ENCODE data around the gene ABHD17B. TPM values are rescaled to one million over a fixed set of nuclear protein-coding genes. Genes with fewer than 3 reads are reported as not detected.

ABHD17B gene
- total RNA-seq, 1 donor from 2014 or later = 41.2 TPM

GRCh38 chr9:71929791-71930440 is 18.9 kb upstream of the ABHD17B start:
- H3K4me1 Mint-ChIP-seq (ENCODE audit: low read depth, unreplicated experiment) = no peaks in the 10 kb centered on the region
- no peak for TF ChIP-seq CTCF (IDR thresholded peaks at IDR 0.05; ENCODE audit: partially characterized antibody, unreplicated experiment)
- no peak overlapping the region for H3K4me3 Mint-ChIP-seq (ENCODE audit: unreplicated experiment)
- no peaks in the 10 kb centered on the region for H3K27me3 Mint-ChIP-seq (ENCODE audit: unreplicated experiment)
- H3K36me3 Mint-ChIP-seq (ENCODE audit: unreplicated experiment) = peaks cover 7% of the 10 kb centered on the region
- no peak overlapping the region for H3K27ac Mint-ChIP-seq (ENCODE audit: unreplicated experiment)
- H3K9me3 Mint-ChIP-seq (ENCODE audit: unreplicated experiment) = no peaks in the 10 kb centered on the region
- no peak for DNase-seq

GRCh38 chr9:71929223-71929622 is 18.2 kb upstream of the ABHD17B start:
- no peaks in the 10 kb centered on the region for H3K27me3 Mint-ChIP-seq (ENCODE audit: unreplicated experiment)
- H3K9me3 Mint-ChIP-seq (ENCODE audit: unreplicated experiment) = no peaks in the 10 kb centered on the region
- no peak for DNase-seq
- no peak overlapping the region for H3K27ac Mint-ChIP-seq (ENCODE audit: unreplicated experiment)
- no peak overlapping the region for H3K4me3 Mint-ChIP-seq (ENCODE audit: unreplicated experiment)
- no peak for TF ChIP-seq CTCF (IDR thresholded peaks at IDR 0.05; ENCODE audit: partially characterized antibody, unreplicated experiment)
- peaks cover 7% of the 10 kb centered on the region for H3K36me3 Mint-ChIP-seq (ENCODE audit: unreplicated experiment)
- H3K4me1 Mint-ChIP-seq (ENCODE audit: low read depth, unreplicated experiment) = no peaks in the 10 kb centered on the region

- Mint-ChIP-seq H3K4me3 (ENCODE audit: unreplicated experiment) (no peak overlapping the region), H3K4me1 (ENCODE audit: low read depth, unreplicated experiment) (no peaks in the 10 kb centered on the region), H3K27me3 (ENCODE audit: unreplicated experiment) (no peaks in the 10 kb centered on the region), H3K9me3 (ENCODE audit: unreplicated experiment) (no peaks in the 10 kb centered on the region), H3K27ac (ENCODE audit: unreplicated experiment) (no peak overlapping the region), H3K36me3 (ENCODE audit: unreplicated experiment) (peaks cover 7% of the 10 kb centered on the region)
- DNase-seq = no peak
- no peak for TF ChIP-seq CTCF (IDR thresholded peaks at IDR 0.05; ENCODE audit: partially characterized antibody, unreplicated experiment)
These were observed 17.8 kb upstream of the ABHD17B start for GRCh38 chr9:71928806-71929205.

GRCh38 chr9:71928376-71928775 is 17.4 kb upstream of the ABHD17B start:
- Mint-ChIP-seq H3K27ac (ENCODE audit: unreplicated experiment) (no peak overlapping the region), H3K9me3 (ENCODE audit: unreplicated experiment) (no peaks in the 10 kb centered on the region), H3K27me3 (ENCODE audit: unreplicated experiment) (no peaks in the 10 kb centered on the region), H3K4me3 (ENCODE audit: unreplicated experiment) (no peak overlapping the region), H3K36me3 (ENCODE audit: unreplicated experiment) (peaks cover 7% of the 10 kb centered on the region), H3K4me1 (ENCODE audit: low read depth, unreplicated experiment) (no peaks in the 10 kb centered on the region)
- TF ChIP-seq CTCF (IDR thresholded peaks at IDR 0.05; ENCODE audit: partially characterized antibody, unreplicated experiment) = no peak
- no peak for DNase-seq

- no peak for TF ChIP-seq CTCF (IDR thresholded peaks at IDR 0.05; ENCODE audit: partially characterized antibody, unreplicated experiment)
- Mint-ChIP-seq H3K9me3 (ENCODE audit: unreplicated experiment) (no peaks in the 10 kb centered on the region), H3K4me1 (ENCODE audit: low read depth, unreplicated experiment) (no peaks in the 10 kb centered on the region), H3K36me3 (ENCODE audit: unreplicated experiment) (no peaks in the 10 kb centered on the region), H3K4me3 (ENCODE audit: unreplicated experiment) (no peak overlapping the region), H3K27ac (ENCODE audit: unreplicated experiment) (no peak overlapping the region), H3K27me3 (ENCODE audit: unreplicated experiment) (no peaks in the 10 kb centered on the region)
- DNase-seq = no peak
These were observed 14.8 kb upstream of the ABHD17B start for GRCh38 chr9:71925834-71926233.

All from glutamatergic neuron (in vitro differentiated cells).